Fibroblast of pulmonary artery (primary cell): Measurements from ENCODE around the gene COTL1.
"Not testable (repeated sequence)": the region's sequence is repeated elsewhere in the genome, so short reads cannot be mapped to it uniquely, and the experiment has no call there.

Experiments
- DNase-seq: peaks from one replicate; pipeline ENCODE4 v3.0.0-alpha.2; 2010; ENCODE audit warnings: low read depth
- H3K4me3 ChIP-seq: replicated peaks from 2 replicates; pipeline ENCODE4 v1.5.1; 2011; ENCODE audit warnings: low read depth, mild to moderate bottlenecking, control low read depth, low read length, moderate library complexity
- TF ChIP-seq, protein P1 (sequence below): IDR thresholded peaks from 2 replicates; pipeline ENCODE4 v1.5.1; 2011; ENCODE audit warnings: mild to moderate bottlenecking, control low read depth, low read length, inconsistent platforms; ENCODE audit errors: missing control alignments

The COTL1 gene

DNA sequence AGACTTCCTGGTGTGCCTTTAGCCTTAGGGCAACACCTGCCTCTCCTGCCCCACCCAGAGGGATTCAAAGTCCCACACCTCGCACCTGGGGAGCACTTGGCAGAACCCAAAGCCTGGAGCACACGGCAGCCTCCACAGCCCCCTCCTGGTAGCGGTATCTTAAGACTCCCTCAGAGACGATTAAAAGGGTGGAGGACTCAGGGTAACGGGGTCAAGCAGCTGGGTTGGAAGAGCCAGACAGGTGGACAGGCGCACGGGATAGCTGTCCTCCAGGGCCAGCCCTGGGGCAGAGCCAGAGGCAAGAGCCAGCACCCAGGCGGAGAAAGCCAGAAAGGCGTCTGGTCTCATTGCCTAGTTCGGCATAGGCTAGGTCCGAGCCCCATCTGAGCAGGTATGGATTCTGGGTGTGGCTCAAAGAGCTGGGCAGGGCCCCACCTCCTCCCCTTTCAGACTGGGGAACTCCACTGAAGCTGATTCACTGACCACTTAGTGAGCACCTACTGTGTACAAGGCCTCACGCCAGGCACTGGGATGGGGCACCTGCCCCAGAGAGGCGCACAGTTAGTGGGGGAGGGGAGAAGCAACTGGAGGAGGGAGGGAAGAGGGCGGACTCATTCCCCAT is 58.5 kb downstream of the COTL1 start:
- no peak overlapping the region for H3K4me3 ChIP-seq
- TF ChIP-seq, protein P1, sequence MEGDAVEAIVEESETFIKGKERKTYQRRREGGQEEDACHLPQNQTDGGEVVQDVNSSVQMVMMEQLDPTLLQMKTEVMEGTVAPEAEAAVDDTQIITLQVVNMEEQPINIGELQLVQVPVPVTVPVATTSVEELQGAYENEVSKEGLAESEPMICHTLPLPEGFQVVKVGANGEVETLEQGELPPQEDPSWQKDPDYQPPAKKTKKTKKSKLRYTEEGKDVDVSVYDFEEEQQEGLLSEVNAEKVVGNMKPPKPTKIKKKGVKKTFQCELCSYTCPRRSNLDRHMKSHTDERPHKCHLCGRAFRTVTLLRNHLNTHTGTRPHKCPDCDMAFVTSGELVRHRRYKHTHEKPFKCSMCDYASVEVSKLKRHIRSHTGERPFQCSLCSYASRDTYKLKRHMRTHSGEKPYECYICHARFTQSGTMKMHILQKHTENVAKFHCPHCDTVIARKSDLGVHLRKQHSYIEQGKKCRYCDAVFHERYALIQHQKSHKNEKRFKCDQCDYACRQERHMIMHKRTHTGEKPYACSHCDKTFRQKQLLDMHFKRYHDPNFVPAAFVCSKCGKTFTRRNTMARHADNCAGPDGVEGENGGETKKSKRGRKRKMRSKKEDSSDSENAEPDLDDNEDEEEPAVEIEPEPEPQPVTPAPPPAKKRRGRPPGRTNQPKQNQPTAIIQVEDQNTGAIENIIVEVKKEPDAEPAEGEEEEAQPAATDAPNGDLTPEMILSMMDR, result no peak
- no peak for DNase-seq

DNA sequence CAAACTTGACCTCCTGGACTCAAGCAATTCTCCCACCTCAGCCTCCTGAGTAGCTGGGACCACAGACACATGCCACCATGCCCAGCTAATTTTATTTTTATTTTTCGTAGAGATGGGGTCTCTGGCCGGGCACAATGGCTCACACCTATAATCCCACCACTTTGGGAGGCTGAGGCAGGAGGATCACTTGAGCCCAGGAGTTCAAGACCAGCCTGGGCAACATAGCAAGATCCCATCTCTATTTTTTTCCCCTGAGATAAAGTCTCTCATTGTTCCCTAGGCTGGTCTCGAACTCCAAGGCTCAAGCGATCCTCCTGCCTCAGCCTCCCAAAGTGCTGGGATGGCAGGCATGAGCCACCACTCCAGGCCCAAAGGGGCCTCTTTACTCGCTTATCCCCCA is 59.0 kb downstream of the COTL1 start:
- DNase-seq, H3K4me3 ChIP-seq: not testable (repeated sequence)

DNA sequence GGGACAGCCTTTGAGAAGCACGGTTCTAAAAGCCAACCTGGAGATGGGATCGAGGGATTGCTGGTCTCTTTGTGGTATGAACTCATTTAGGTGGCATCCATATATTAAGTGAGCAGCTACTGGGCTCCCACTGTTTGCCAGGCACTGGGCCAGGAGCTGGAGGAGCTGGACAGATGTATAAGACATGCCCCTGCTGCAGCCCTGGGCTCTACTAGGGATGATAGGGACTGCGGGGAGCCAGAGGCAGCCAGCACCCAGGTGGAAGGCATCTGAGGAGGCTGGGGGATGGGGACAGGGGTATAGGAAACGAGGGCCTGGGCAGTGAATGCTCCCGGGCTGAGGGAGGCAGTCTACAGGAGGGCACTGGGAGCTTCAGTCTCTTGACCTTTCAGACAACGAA is 60.4 kb downstream of the COTL1 start:
- TF ChIP-seq, protein P1, result no peak
- DNase-seq, result no peak
- no peak overlapping the region for H3K4me3 ChIP-seq

DNA sequence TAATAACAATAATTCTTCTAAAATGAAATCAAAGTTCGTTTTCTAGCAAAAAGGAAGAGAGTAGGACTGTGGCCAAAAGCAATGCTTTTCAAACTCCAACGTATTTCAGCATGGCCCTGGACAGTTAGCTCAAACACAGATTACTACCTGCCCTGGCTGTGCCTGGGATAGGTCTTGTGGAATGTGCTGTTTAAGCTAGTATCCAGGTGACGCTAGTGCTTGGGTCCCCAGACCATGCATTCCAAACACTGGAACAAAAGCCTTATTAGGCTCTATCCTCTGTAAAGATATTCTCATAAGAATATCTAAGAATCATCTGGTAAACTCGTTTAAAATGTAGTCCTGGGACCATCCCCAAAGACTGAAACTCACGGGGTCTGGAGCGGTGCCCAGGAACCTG is 60.8 kb downstream of the COTL1 start:
- TF ChIP-seq, protein P1, result no peak
- no peak for DNase-seq
- no peak overlapping the region for H3K4me3 ChIP-seq

- no peak overlapping the region for H3K4me3 ChIP-seq
- TF ChIP-seq, protein P1, result no peak
- no peak for DNase-seq
These were observed 62.3 kb downstream of the COTL1 start for GRCh38 chr16:84555418-84556196.

- H3K4me3 ChIP-seq, result no peak overlapping the region
- TF ChIP-seq, protein P1, result no peak
- DNase-seq, result no peak
These were observed 63.1 kb downstream of the COTL1 start for GRCh38 chr16:84554627-84555328.

- no peak for DNase-seq
- H3K4me3 ChIP-seq, result no peak overlapping the region
- TF ChIP-seq, protein P1, result no peak
These were observed 63.9 kb downstream of the COTL1 start for GRCh38 chr16:84553873-84554399.
